ENCODE results near the gene FSTL4.

GRCh38 chr5:133415506-133415905, 196.8 kb downstream of the FSTL4 start:
- TF ChIP-seq CTCF (IDR thresholded peaks at IDR 0.05) (no peak), POLR2A (IDR thresholded peaks at IDR 0.05) (no peak)

Data from prostate gland (tissue), 2 donors.